ENCODE results near the gene MRO.

Gene MRO

DNA sequence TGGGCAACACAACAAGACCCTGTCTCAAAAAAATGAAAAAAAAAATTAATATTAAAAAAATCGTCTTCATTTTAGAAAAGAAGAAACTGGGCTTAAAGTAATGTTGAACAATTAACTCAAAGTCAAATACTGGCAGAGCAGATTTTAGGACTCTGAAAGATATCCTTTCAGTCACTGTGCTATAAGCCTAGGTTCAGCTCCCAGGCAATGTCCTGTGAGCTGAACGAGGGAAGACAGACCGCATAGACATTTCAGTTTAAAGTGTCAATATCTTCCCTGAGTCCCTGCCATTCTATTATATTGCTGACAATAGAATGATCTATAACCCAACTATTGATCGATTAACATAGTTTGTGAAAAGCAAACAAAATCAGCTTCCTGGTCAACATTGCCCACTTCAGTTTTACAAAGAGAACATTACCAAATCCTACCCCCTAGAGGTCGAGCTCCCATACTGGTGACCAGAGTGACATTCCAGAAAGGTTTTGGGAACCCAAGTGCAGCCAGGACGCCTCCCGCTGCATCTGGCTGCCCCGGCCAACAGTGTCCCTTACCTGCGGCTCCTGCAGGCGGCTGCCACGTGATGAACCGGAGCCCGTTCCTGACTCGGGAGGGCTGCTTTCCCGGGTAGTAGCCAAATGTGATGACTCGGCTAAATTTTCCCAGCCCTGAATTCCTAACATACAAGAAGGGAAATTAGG, 639 bp downstream of the MRO start:
- Histone ChIP-seq H3K27ac (ENCODE audit: low read depth in 2 of 2, low read length in 2 of 2) (no peak overlapping the region), H3K9me3 (ENCODE audit: control insufficient read depth in 2 of 2, low read length in 2 of 2) (no peaks in the 10 kb centered on the region), H3K36me3 (ENCODE audit: control insufficient read depth in 2 of 2, insufficient read depth in 2 of 2, low read length in 2 of 2) (no peaks in the 10 kb centered on the region), H3K27me3 (ENCODE audit: control insufficient read depth in 2 of 2, insufficient read depth in 2 of 2, low read length in 2 of 2) (no peaks in the 10 kb centered on the region), H3K4me3 (ENCODE audit: low read length in 2 of 2) (peak overlapping the region; percentile 74 to 75), H3K4me1 (ENCODE audit: control insufficient read depth in 2 of 2, insufficient read depth in 2 of 2, low read length in 2 of 2) (peaks cover 7 to 20% of the 10 kb centered on the region in 2 donors), H3K9ac (ENCODE audit: low read depth in 1 of 2, low read length in 2 of 2) (peak overlapping the region in 1 of 2 donors; percentile 26)

DNA sequence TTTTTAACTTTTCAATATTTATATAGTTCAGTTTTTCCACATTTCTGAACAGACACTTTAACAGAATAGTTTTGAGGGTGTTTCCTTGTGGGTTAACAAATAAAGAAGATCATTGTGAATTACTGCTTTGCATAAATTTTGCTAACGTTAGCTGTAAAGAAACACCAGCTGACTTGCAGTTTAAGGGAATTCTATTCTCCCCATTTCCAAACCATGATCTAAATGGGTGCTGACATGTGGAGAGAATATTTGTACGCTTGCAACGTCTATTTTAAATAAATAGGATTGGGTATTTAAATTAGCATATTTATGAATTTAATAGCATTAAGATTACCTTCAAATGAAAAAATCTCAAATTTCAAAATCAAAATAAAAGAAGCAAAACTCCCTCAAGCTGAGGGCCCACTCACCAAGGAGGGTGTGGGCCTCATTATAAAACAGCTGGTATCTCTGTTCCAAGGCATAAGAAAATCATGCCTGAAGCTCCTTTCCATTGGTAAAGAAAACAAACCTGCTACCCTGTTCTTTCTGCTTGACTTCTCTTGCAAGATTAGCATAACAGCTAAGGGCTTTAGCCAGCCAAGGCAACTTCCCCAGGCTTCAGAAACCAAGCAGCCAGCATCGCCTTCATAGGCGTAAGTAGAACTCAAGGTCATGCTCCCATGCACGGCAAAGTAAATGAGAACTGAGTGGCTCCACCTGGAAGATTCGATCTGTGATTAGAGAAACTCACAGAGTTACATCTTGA, 3.2 kb downstream of the MRO start:
- no peaks in the 10 kb centered on the region for H3K36me3 ChIP-seq (ENCODE audit: control insufficient read depth in 2 of 2, insufficient read depth in 2 of 2, low read length in 2 of 2)
- H3K9me3 ChIP-seq (ENCODE audit: control insufficient read depth in 2 of 2, low read length in 2 of 2) = no peaks in the 10 kb centered on the region
- no peak overlapping the region for H3K9ac ChIP-seq (ENCODE audit: low read depth in 1 of 2, low read length in 2 of 2)
- H3K4me3 ChIP-seq (ENCODE audit: low read length in 2 of 2) = no peak overlapping the region
- H3K27ac ChIP-seq (ENCODE audit: low read depth in 2 of 2, low read length in 2 of 2) = no peak overlapping the region
- H3K4me1 ChIP-seq (ENCODE audit: control insufficient read depth in 2 of 2, insufficient read depth in 2 of 2, low read length in 2 of 2) = peaks cover 7 to 20% of the 10 kb centered on the region in 2 donors
- H3K27me3 ChIP-seq (ENCODE audit: control insufficient read depth in 2 of 2, insufficient read depth in 2 of 2, low read length in 2 of 2) = no peaks in the 10 kb centered on the region

DNA sequence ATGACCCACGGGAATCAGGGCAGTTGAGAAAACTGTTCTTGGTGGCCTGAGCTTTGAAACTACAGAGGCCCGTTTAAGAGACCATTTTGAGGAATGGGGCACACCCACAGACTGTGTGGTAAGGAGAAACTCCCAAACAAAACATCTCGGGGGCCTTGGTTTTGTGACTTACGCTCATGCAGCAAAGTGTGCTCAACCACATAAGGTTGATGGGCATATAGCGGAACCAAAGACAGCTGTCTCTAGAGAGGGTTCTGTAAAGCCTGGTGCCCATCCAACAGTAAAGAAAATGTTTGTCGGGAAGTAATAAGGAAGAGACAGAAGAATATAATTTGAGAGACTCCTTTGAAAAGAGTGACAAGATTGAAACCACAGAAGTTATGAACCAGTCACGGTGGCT, 5.4 kb downstream of the MRO start:
- no peaks in the 10 kb centered on the region for H3K9me3 ChIP-seq (ENCODE audit: control insufficient read depth in 2 of 2, low read length in 2 of 2)
- no peaks in the 10 kb centered on the region for H3K27me3 ChIP-seq (ENCODE audit: control insufficient read depth in 2 of 2, insufficient read depth in 2 of 2, low read length in 2 of 2)
- H3K4me3 ChIP-seq (ENCODE audit: low read length in 2 of 2) = no peak overlapping the region
- no peak overlapping the region for H3K9ac ChIP-seq (ENCODE audit: low read depth in 1 of 2, low read length in 2 of 2)
- no peaks in the 10 kb centered on the region for H3K36me3 ChIP-seq (ENCODE audit: control insufficient read depth in 2 of 2, insufficient read depth in 2 of 2, low read length in 2 of 2)
- peaks cover 3 to 4% of the 10 kb centered on the region in 2 donors for H3K4me1 ChIP-seq (ENCODE audit: control insufficient read depth in 2 of 2, insufficient read depth in 2 of 2, low read length in 2 of 2)
- no peak overlapping the region for H3K27ac ChIP-seq (ENCODE audit: low read depth in 2 of 2, low read length in 2 of 2)

DNA sequence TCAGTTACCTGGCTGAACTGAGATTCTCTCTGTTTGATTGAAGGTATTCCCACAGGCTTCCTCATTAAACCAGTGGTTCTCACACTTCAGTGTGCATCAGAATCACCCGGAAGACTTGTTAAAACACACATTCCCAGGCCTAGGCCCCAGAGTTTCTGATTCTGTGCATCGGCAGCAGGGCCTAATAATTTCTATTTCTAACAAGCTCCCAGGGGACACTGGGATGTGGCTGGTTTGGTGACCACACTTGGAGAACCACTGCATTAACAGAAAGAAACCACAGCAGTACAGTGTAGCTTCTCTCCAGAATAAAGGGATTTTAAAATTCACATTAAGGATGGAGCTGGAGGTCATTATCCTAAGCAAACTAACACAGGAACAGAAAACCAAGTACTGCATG, 6.5 kb downstream of the MRO start:
- Histone ChIP-seq H3K36me3 (ENCODE audit: control insufficient read depth in 2 of 2, insufficient read depth in 2 of 2, low read length in 2 of 2) (no peaks in the 10 kb centered on the region), H3K4me3 (ENCODE audit: low read length in 2 of 2) (no peak overlapping the region), H3K27me3 (ENCODE audit: control insufficient read depth in 2 of 2, insufficient read depth in 2 of 2, low read length in 2 of 2) (no peaks in the 10 kb centered on the region), H3K9me3 (ENCODE audit: control insufficient read depth in 2 of 2, low read length in 2 of 2) (no peaks in the 10 kb centered on the region), H3K9ac (ENCODE audit: low read depth in 1 of 2, low read length in 2 of 2) (no peak overlapping the region), H3K4me1 (ENCODE audit: control insufficient read depth in 2 of 2, insufficient read depth in 2 of 2, low read length in 2 of 2) (no peaks in the 10 kb centered on the region), H3K27ac (ENCODE audit: low read depth in 2 of 2, low read length in 2 of 2) (no peak overlapping the region)

DNA sequence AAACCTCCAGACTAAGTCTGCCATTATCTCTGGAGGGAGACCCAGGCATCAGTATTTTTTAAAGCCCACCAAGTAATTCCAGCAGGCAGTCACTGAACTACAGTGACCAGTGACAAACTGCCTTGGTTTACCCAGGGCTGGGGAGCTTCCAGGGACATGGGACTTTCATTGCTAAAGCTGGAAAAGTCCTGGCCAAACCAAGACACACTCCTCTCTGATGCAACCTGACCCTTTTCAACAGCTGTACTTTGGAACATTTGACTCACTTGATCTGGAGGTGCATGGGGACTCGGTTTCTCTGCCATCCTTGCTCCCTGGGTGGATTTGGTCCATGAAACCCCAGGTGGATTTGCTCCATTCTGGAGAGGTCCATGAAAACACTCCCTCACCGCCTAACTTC, 7.0 kb downstream of the MRO start:
- Histone ChIP-seq H3K9ac (ENCODE audit: low read depth in 1 of 2, low read length in 2 of 2) (no peak overlapping the region), H3K4me1 (ENCODE audit: control insufficient read depth in 2 of 2, insufficient read depth in 2 of 2, low read length in 2 of 2) (no peaks in the 10 kb centered on the region), H3K27ac (ENCODE audit: low read depth in 2 of 2, low read length in 2 of 2) (no peak overlapping the region), H3K4me3 (ENCODE audit: low read length in 2 of 2) (no peak overlapping the region), H3K36me3 (ENCODE audit: control insufficient read depth in 2 of 2, insufficient read depth in 2 of 2, low read length in 2 of 2) (no peaks in the 10 kb centered on the region), H3K9me3 (ENCODE audit: control insufficient read depth in 2 of 2, low read length in 2 of 2) (no peaks in the 10 kb centered on the region), H3K27me3 (ENCODE audit: control insufficient read depth in 2 of 2, insufficient read depth in 2 of 2, low read length in 2 of 2) (no peaks in the 10 kb centered on the region)

DNA sequence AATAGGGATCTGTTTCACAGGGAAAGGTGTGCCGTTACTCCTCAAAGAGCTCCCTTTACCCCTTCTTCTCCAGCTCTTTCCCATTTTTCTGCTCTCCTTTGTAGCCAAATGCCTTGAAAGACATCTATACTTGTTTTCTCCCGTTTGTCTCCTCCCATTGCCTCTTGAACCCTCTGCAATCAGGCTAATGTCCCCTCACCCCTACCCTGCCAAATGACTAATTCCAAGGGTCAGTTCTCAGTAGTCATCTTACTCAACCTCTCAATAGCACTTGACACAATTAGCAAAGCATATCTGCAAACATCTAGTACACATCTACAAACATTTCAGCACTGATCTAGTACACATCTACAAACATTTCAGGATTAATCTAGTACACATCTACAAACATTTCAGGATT, 12.6 kb downstream of the MRO start:
- H3K4me1 ChIP-seq (ENCODE audit: control insufficient read depth in 2 of 2, insufficient read depth in 2 of 2, low read length in 2 of 2) = no peaks in the 10 kb centered on the region
- no peaks in the 10 kb centered on the region for H3K36me3 ChIP-seq (ENCODE audit: control insufficient read depth in 2 of 2, insufficient read depth in 2 of 2, low read length in 2 of 2)
- H3K27me3 ChIP-seq (ENCODE audit: control insufficient read depth in 2 of 2, insufficient read depth in 2 of 2, low read length in 2 of 2) = no peaks in the 10 kb centered on the region
- H3K4me3 ChIP-seq (ENCODE audit: low read length in 2 of 2) = no peak overlapping the region
- no peak overlapping the region for H3K27ac ChIP-seq (ENCODE audit: low read depth in 2 of 2, low read length in 2 of 2)
- H3K9me3 ChIP-seq (ENCODE audit: control insufficient read depth in 2 of 2, low read length in 2 of 2) = no peaks in the 10 kb centered on the region
- H3K9ac ChIP-seq (ENCODE audit: low read depth in 1 of 2, low read length in 2 of 2) = no peak overlapping the region

DNA sequence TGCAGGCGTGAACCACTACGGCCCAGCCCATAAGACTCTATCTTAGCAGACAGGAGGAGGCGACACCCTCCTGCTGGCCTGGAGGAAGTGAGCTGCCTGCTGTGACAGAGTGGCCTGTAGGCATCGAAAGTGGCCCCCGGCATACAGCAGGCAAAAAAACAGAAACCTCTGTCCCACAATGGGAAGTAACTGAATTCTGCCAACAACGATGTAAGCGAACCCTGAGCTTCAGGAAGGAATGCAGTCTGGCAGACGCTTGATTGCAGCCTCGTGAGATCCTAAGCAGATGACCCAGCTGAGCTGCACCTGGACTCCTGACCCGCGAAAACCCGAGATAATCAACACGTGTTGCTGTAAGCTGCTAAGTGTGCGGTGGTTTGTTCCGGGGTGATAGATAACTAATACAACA, 13.6 kb downstream of the MRO start:
- Histone ChIP-seq H3K4me3 (ENCODE audit: low read length in 2 of 2) (no peak overlapping the region), H3K27me3 (ENCODE audit: control insufficient read depth in 2 of 2, insufficient read depth in 2 of 2, low read length in 2 of 2) (no peaks in the 10 kb centered on the region), H3K4me1 (ENCODE audit: control insufficient read depth in 2 of 2, insufficient read depth in 2 of 2, low read length in 2 of 2) (no peaks in the 10 kb centered on the region), H3K9me3 (ENCODE audit: control insufficient read depth in 2 of 2, low read length in 2 of 2) (no peaks in the 10 kb centered on the region), H3K36me3 (ENCODE audit: control insufficient read depth in 2 of 2, insufficient read depth in 2 of 2, low read length in 2 of 2) (no peaks in the 10 kb centered on the region), H3K9ac (ENCODE audit: low read depth in 1 of 2, low read length in 2 of 2) (no peak overlapping the region), H3K27ac (ENCODE audit: low read depth in 2 of 2, low read length in 2 of 2) (no peak overlapping the region)

DNA sequence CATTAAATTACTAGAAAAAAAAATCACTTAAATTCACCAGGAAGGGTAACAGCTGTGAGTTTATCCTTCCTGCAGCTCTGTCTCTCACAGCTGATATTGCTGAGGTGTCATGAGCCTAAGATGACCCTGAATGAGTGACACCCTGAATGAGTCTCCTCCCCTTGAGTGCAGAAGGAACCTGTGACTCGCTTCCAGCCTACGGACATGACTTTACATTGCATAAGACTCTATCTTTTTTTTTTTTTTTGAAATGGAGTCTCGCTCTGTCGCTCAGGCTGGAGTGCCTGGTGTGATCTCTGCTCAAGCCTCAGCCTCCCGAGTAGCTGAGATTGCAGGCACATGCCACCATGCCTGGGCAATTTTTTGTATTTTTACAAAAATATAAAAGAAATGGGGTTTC, 14.1 kb downstream of the MRO start:
- H3K4me1 ChIP-seq (ENCODE audit: control insufficient read depth in 2 of 2, insufficient read depth in 2 of 2, low read length in 2 of 2) = no peaks in the 10 kb centered on the region

DNA sequence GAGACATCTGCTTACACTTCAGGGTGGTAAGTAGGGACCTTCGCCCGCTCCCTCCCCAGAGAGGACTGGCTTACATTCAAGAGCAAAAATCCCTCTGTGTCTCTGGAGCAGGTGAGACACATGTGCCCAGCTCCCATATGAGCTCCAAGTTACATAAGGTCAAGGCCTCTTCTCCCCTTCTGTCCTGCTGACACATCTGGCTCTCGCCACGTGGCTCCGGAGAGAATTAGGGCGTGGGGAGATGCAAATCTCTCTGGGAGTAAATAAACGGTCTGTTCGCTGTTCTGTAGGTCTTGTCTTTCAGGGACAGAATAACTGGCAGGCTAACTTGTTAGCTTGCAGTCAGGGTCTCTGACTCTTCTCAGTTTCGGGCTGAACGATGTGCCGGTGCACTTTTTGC, 16.2 kb downstream of the MRO start:
- Histone ChIP-seq H3K4me3 (ENCODE audit: low read length in 2 of 2) (no peak overlapping the region), H3K9ac (ENCODE audit: low read depth in 1 of 2, low read length in 2 of 2) (no peak overlapping the region), H3K27ac (ENCODE audit: low read depth in 2 of 2, low read length in 2 of 2) (no peak overlapping the region), H3K36me3 (ENCODE audit: control insufficient read depth in 2 of 2, insufficient read depth in 2 of 2, low read length in 2 of 2) (no peaks in the 10 kb centered on the region), H3K9me3 (ENCODE audit: control insufficient read depth in 2 of 2, low read length in 2 of 2) (no peaks in the 10 kb centered on the region), H3K4me1 (ENCODE audit: control insufficient read depth in 2 of 2, insufficient read depth in 2 of 2, low read length in 2 of 2) (no peaks in the 10 kb centered on the region), H3K27me3 (ENCODE audit: control insufficient read depth in 2 of 2, insufficient read depth in 2 of 2, low read length in 2 of 2) (no peaks in the 10 kb centered on the region)

More for the DNA sequence above, 14.1 kb downstream of the MRO start:
- Histone ChIP-seq H3K9ac (ENCODE audit: low read depth in 1 of 2, low read length in 2 of 2) (no peak overlapping the region), H3K27me3 (ENCODE audit: control insufficient read depth in 2 of 2, insufficient read depth in 2 of 2, low read length in 2 of 2) (no peaks in the 10 kb centered on the region), H3K9me3 (ENCODE audit: control insufficient read depth in 2 of 2, low read length in 2 of 2) (no peaks in the 10 kb centered on the region), H3K36me3 (ENCODE audit: control insufficient read depth in 2 of 2, insufficient read depth in 2 of 2, low read length in 2 of 2) (no peaks in the 10 kb centered on the region), H3K4me3 (ENCODE audit: low read length in 2 of 2) (no peak overlapping the region), H3K27ac (ENCODE audit: low read depth in 2 of 2, low read length in 2 of 2) (no peak overlapping the region)

DNA sequence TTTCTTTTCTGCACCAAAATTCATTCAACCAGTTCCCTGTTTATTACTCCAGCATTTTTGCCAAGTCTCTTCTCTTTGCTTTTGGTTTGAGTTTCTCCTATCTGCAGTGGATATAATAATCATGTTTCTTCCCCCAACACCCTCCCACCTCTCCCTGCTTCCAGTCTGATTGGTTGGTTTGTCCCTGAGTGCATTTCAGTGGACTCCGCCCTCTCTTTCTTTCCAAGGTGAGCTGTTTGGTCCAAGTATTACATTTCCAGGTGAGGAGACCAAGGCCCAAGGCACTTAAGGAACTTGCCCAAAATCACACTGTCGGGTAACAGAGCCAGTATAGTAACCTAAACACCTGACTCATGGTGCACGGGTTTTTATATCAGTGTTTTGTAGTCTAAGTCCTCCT, 17.7 kb downstream of the MRO start:
- no peaks in the 10 kb centered on the region for H3K4me1 ChIP-seq (ENCODE audit: control insufficient read depth in 2 of 2, insufficient read depth in 2 of 2, low read length in 2 of 2)
- H3K9ac ChIP-seq (ENCODE audit: low read depth in 1 of 2, low read length in 2 of 2) = no peak overlapping the region
- H3K36me3 ChIP-seq (ENCODE audit: control insufficient read depth in 2 of 2, insufficient read depth in 2 of 2, low read length in 2 of 2) = no peaks in the 10 kb centered on the region
- no peak overlapping the region for H3K27ac ChIP-seq (ENCODE audit: low read depth in 2 of 2, low read length in 2 of 2)
- no peaks in the 10 kb centered on the region for H3K27me3 ChIP-seq (ENCODE audit: control insufficient read depth in 2 of 2, insufficient read depth in 2 of 2, low read length in 2 of 2)
- no peak overlapping the region for H3K4me3 ChIP-seq (ENCODE audit: low read length in 2 of 2)
- H3K9me3 ChIP-seq (ENCODE audit: control insufficient read depth in 2 of 2, low read length in 2 of 2) = no peaks in the 10 kb centered on the region

Measured in mucosa of rectum (tissue), 2 donors.